ENCODE measurements around the gene NODAL. TPM values are rescaled to one million over a fixed set of nuclear protein-coding genes. Genes with fewer than 3 reads are reported as not detected.

Gene NODAL
- total RNA-seq, 2 experiments from 2014 or later, result not detected

- H3K27me3 Mint-ChIP-seq, result peaks cover 21% of the 10 kb centered on the region
- no peak overlapping the region for H3K4me3 Mint-ChIP-seq
- no peaks in the 10 kb centered on the region for H3K4me1 Mint-ChIP-seq
- no peak for DNase-seq
- H3K27ac Mint-ChIP-seq, result no peak overlapping the region
- no peaks in the 10 kb centered on the region for H3K36me3 Mint-ChIP-seq
- H3K9me3 Mint-ChIP-seq, result no peaks in the 10 kb centered on the region
Observed at GRCh38 chr10:70448236-70448635, 6.8 kb upstream of the NODAL start.

DNA sequence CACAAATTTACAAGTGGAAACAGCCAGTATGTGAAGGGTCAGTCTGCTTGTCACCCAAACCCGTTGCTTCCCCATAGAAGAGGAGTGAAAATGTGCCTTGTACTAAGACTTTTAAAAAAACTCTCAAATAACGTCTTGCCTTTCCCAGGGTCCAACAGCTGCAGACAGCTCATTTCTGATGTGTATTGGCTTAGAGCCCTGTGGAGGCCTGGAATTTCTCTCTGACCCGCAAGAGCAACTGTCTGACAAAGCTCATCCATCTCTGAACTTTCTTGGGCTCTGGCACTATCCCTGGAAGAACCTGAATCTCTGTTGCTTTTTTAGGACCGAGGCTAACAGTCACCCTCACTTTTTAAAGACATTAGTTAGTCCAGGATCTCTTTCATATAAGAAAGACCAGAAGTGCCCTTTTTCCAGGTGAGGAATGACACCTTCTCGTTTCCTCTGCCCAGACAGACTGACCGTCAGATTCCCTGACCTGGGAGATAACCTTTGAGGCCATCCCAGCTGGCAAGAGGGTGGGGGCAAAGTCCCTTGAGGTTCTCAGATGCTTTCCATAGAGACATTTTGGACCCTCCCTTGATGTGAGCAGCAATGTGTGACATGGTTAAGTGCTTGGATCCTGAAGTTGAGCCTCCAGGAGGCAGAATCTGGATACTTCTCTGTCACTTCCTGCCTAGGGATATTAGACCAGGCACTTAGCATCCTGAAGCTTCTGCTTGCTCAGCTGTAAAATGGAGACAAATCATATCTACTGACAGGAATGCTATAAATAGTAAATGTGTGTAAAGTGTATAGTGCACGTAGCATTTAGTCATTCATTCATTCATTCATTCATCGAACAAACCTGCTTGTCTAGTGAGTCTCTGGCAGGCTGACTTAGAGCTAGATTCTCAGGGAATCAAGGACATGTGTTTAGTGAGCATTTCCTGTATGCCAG is 4.5 kb upstream of the NODAL start:
- Mint-ChIP-seq H3K9me3 (no peaks in the 10 kb centered on the region), H3K4me3 (no peak overlapping the region), H3K36me3 (no peaks in the 10 kb centered on the region), H3K4me1 (peaks cover 3% of the 10 kb centered on the region), H3K27me3 (peaks cover 39% of the 10 kb centered on the region), H3K27ac (no peak overlapping the region)
- DNase-seq, result no peak

- H3K27me3 Mint-ChIP-seq, result peaks cover 47% of the 10 kb centered on the region
- H3K4me3 Mint-ChIP-seq, result no peak overlapping the region
- no peak overlapping the region for H3K27ac Mint-ChIP-seq
- DNase-seq, result no peak
- no peaks in the 10 kb centered on the region for H3K9me3 Mint-ChIP-seq
- peaks cover 8% of the 10 kb centered on the region for H3K4me1 Mint-ChIP-seq
- no peaks in the 10 kb centered on the region for H3K36me3 Mint-ChIP-seq
Observed at GRCh38 chr10:70444744-70445143, 3.3 kb upstream of the NODAL start.

GRCh38 chr10:70442332-70442988 is 979 bp upstream of the NODAL start:
- Mint-ChIP-seq H3K36me3 (no peaks in the 10 kb centered on the region), H3K27ac (no peak overlapping the region), H3K27me3 (peaks cover 52% of the 10 kb centered on the region), H3K4me3 (no peak overlapping the region), H3K4me1 (peaks cover 8% of the 10 kb centered on the region), H3K9me3 (no peaks in the 10 kb centered on the region)
- no peak for DNase-seq

DNA sequence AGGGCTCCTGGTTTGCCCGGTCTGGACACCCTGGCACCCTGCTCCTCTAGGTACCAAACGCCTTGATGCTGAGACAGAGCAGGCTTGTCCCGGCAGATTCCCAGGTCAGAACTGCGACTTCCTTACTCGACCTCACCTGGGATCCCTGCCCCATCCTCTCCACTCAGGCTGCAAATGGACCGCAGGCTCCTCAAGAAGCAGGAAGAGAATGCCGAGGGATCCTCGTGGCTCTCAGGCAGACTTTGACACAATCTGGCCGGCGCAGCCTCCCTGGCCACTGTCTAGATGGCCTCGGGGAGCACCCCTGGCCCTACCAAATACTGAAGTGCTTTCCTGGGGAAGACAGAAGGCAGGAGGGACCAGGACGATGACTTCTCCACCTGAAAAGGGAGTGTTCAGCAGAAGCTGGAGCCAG is 421 bp upstream of the NODAL start:
- H3K36me3 Mint-ChIP-seq, result no peaks in the 10 kb centered on the region
- H3K27me3 Mint-ChIP-seq, result peaks cover 52% of the 10 kb centered on the region
- peaks cover 8% of the 10 kb centered on the region for H3K4me1 Mint-ChIP-seq
- no peak overlapping the region for H3K4me3 Mint-ChIP-seq
- H3K9me3 Mint-ChIP-seq, result no peaks in the 10 kb centered on the region
- no peak overlapping the region for H3K27ac Mint-ChIP-seq
- no peak for DNase-seq

DNA sequence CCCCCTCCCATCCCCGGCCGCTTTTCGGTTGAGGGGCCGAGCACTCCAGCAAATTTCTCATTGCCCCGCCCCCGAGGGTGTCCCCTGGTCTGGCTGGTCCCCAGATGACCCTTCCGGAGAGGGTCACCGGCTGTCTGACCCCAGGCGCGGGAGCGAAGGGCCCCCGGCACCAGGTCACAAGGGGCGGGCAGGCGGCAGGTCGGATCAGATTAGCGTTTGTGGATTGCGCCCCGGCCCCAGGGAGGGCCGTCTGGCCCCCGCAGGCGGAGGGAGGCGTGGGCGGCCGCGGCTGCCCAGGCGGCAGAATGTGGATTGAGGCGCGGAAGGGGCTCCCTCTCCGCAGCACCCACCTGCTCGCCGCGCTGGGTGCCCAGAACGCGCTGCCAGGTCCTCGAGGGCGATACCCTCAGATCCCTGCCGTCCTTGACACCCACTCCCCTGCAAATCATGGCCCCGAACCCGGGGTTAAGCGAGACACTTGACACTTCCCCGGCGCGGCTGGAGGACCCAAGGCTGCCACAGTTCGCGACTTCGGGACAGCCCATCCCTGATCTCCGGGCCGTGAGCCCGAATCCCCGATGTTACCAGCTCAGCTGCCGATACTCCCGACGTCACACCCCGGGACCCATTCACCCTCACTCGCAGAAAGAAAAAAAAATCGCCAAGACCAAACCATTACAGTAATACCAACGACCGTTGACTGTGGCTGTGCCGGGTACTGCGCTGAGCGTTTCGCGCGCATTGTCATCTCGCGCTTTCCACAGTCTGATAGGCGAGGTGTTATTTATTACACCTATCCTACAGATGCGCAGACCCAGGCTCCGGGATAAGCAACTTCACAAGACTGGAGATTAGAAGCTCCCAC is 953 bp downstream of the NODAL start:
- H3K36me3 Mint-ChIP-seq, result no peaks in the 10 kb centered on the region
- peak overlapping the region; percentile 60 for H3K4me3 Mint-ChIP-seq
- no peaks in the 10 kb centered on the region for H3K9me3 Mint-ChIP-seq
- peaks cover 8% of the 10 kb centered on the region for H3K4me1 Mint-ChIP-seq
- H3K27me3 Mint-ChIP-seq, result peaks cover 52% of the 10 kb centered on the region
- H3K27ac Mint-ChIP-seq, result no peak overlapping the region
- DNase-seq, result peak; percentile 15

GRCh38 chr10:70437721-70438120 is 3.8 kb downstream of the NODAL start:
- H3K4me3 Mint-ChIP-seq, result no peak overlapping the region
- H3K36me3 Mint-ChIP-seq, result no peaks in the 10 kb centered on the region
- H3K4me1 Mint-ChIP-seq, result peaks cover 11% of the 10 kb centered on the region
- no peak for DNase-seq
- H3K27ac Mint-ChIP-seq, result no peak overlapping the region
- no peaks in the 10 kb centered on the region for H3K9me3 Mint-ChIP-seq
- peaks cover 36% of the 10 kb centered on the region for H3K27me3 Mint-ChIP-seq

DNA sequence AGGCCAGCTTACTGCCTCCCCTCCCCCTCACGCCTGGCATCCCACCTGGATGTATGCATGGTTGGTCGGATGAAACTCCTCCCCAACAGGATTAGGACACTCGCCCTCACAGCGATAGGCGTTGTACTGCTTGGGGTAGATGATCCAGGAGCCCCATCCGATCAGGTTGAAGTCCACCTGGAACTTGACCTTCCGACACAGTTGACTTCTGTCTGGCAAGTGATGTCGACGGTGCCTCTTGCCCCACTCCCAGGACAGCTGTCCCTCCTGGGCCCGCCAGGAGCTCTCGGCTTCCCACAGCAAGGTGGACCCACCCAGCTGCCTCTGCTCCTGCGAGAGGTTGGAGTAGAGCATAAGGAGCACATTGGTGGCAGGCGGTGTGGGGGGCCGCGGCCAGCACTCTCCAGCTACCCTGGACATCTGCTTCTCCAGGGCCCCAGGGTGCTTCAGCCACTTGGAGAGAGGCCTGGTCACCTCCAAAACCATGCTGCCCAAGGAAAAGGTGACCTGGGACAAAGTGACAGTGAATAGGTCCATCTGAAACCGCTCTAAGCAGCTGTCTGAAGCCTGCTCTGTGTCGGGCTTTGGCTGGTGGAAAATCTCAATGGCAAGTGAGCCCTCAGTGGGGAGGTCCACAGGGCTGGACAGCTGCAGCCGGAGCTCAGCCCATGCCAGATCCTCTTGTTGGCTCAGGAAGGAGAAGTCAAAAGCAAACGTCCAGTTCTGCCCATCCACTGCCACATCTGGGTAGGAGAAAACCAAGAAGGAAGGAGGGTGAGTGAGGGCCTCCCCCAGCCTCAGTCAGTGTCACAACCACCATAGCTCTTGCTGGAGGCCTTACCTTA is 6.0 kb downstream of the NODAL start:
- H3K4me3 Mint-ChIP-seq, result no peak overlapping the region
- DNase-seq, result no peak
- H3K27me3 Mint-ChIP-seq, result peaks cover 15% of the 10 kb centered on the region
- H3K4me1 Mint-ChIP-seq, result peaks cover 12% of the 10 kb centered on the region
- H3K27ac Mint-ChIP-seq, result no peak overlapping the region
- no peaks in the 10 kb centered on the region for H3K9me3 Mint-ChIP-seq
- no peaks in the 10 kb centered on the region for H3K36me3 Mint-ChIP-seq

GRCh38 chr10:70433581-70434280 is 7.8 kb downstream of the NODAL start:
- Mint-ChIP-seq H3K36me3 (no peaks in the 10 kb centered on the region), H3K27ac (no peak overlapping the region), H3K9me3 (no peaks in the 10 kb centered on the region), H3K4me1 (peaks cover 12% of the 10 kb centered on the region), H3K4me3 (no peak overlapping the region), H3K27me3 (no peaks in the 10 kb centered on the region)
- no peak for DNase-seq

GRCh38 chr10:70432561-70433263 is 8.8 kb downstream of the NODAL start:
- Mint-ChIP-seq H3K27ac (peak overlapping the region; percentile 17), H3K4me1 (peaks cover 12% of the 10 kb centered on the region), H3K9me3 (no peaks in the 10 kb centered on the region), H3K36me3 (peaks cover 2% of the 10 kb centered on the region), H3K4me3 (no peak overlapping the region), H3K27me3 (no peaks in the 10 kb centered on the region)
- no peak for DNase-seq

GRCh38 chr10:70432101-70432500 is 9.4 kb downstream of the NODAL start:
- H3K9me3 Mint-ChIP-seq, result no peaks in the 10 kb centered on the region
- no peaks in the 10 kb centered on the region for H3K27me3 Mint-ChIP-seq
- no peak overlapping the region for H3K27ac Mint-ChIP-seq
- peaks cover 12% of the 10 kb centered on the region for H3K4me1 Mint-ChIP-seq
- peaks cover 2% of the 10 kb centered on the region for H3K36me3 Mint-ChIP-seq
- no peak for DNase-seq
- H3K4me3 Mint-ChIP-seq, result no peak overlapping the region

DNA sequence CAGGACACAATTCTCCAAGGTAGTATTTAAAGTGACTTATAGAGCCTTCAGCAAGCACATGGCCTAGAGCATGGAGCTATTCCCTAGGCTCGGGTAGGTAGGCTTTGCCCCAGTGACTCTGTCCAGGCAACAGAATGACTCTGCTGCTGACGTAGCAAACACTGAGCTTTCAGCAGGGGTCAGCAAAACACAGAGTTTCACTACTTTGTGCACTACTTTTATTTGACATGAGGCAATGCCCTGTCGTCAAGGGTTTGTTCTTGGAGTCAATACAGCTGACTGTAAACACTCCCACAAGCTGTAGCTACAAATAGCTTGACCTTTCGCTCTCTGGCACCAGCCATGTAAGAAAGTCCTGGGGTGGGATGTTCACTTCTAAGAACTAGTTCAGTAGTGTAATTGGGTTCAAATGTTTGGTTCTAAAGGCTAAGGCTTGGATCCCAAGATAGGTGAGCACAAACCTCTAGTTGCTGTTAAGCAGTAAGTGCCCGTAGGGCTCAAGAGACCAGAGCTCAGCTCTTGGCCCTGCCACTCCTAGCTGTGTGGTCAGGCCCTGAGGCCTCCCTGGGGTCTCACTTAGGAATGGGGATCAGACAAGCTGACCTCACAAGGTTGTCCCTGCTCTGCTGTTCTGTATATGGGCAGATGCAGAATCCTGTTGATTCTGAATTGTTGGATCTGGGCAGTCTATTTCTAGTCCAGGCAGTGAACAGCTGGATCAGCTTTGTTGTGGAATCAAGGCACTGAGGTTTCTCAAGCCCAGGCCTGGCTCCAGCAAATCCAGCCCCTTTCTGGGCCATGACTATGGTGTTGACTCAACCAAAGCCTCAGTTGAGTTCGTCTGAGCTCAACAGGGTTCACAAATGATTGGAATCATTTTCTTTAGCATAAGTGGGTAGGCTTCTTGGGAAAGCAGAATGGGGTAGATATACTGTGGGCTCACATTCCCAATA is 10.7 kb downstream of the NODAL start:
- no peak overlapping the region for H3K27ac Mint-ChIP-seq
- no peak overlapping the region for H3K4me3 Mint-ChIP-seq
- H3K36me3 Mint-ChIP-seq, result peaks cover 2% of the 10 kb centered on the region
- peaks cover 12% of the 10 kb centered on the region for H3K4me1 Mint-ChIP-seq
- no peaks in the 10 kb centered on the region for H3K27me3 Mint-ChIP-seq
- no peak for DNase-seq
- H3K9me3 Mint-ChIP-seq, result no peaks in the 10 kb centered on the region

Data from activated naive CD8-positive, alpha-beta T cell treated with anti-CD3 and anti-CD28 coated beads for 36 hours (primary cell).